HL-60 (cell line): ENCODE results near the gene B3GALNT1.

Source experiments
- GABPA ChIP-seq: IDR thresholded peaks from 2 replicates; pipeline ENCODE4 v1.6.1; 2012; ENCODE audit warnings: low read depth
- TF ChIP-seq, protein P1 (sequence below): IDR thresholded peaks from one replicate; pipeline ENCODE4 v1.5.1; 2011; ENCODE audit warnings: low read length, control low read depth, inconsistent platforms; ENCODE audit not compliant: insufficient read depth

DNA sequence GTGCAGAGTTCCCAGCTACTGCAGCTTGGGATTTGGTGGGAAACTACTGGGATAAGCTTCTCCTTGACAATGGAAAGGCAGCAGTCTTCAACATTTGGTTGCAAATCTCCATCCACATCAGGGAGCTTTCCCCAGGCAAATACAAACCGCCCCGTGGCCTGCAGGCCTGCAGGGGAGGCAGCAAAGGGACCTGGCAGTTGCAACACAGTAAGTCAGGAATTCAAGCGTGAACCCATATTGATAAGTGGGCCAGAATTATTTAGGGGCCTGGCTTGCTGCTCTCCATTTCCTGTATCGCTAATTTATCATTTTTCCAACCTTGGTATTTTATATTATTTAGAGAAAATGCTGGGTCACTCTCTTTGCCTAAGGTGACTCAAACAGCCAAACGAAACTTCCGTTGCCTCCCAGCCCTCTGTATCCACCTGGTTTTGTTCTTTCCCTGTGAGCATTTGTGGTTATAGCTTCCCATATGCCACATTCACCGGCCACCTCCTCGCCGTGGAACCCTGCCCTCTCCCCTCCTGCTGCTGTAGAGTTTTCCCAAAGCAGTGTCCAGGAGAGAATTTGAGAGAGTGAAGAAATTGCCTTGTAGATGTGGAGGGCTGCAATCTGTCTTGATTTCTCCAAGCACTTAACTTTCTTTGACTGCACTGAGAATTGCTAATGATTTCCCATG lies 34.8 kb downstream of the B3GALNT1 start:
- TF ChIP-seq, protein P1, sequence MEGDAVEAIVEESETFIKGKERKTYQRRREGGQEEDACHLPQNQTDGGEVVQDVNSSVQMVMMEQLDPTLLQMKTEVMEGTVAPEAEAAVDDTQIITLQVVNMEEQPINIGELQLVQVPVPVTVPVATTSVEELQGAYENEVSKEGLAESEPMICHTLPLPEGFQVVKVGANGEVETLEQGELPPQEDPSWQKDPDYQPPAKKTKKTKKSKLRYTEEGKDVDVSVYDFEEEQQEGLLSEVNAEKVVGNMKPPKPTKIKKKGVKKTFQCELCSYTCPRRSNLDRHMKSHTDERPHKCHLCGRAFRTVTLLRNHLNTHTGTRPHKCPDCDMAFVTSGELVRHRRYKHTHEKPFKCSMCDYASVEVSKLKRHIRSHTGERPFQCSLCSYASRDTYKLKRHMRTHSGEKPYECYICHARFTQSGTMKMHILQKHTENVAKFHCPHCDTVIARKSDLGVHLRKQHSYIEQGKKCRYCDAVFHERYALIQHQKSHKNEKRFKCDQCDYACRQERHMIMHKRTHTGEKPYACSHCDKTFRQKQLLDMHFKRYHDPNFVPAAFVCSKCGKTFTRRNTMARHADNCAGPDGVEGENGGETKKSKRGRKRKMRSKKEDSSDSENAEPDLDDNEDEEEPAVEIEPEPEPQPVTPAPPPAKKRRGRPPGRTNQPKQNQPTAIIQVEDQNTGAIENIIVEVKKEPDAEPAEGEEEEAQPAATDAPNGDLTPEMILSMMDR, result no peak
- TF ChIP-seq GABPA, result no peak
